Measurements from ENCODE around the gene RAPGEF4.

GRCh38 chr2:172745636-172746035 lies 10.0 kb downstream of the RAPGEF4 start:
- TF ChIP-seq CTCF (IDR thresholded peaks at IDR 0.05) (no peak), EP300 (IDR thresholded peaks at IDR 0.05) (no peak), POLR2A (IDR thresholded peaks at IDR 0.05) (no peak)
